Measurements from ENCODE around the gene SAMSN1.

GRCh38 chr21:14542638-14543037, 3.5 kb downstream of the SAMSN1 start:
- TF ChIP-seq CTCF (IDR thresholded peaks at IDR 0.05) (no peak), EP300 (IDR thresholded peaks at IDR 0.05; ENCODE audit: borderline replicate concordance in 1 of 2, low read depth in 1 of 2, low read length in 1 of 2) (no peak)

All from SK-N-SH (cell line).